ENCODE data around the gene PJVK. TPM values are rescaled to one million over a fixed set of nuclear protein-coding genes. Genes with fewer than 3 reads are reported as not detected.

The PJVK gene
- total RNA-seq, 2 experiments from 2014 or later = 4.0 to 6.9 TPM

DNA sequence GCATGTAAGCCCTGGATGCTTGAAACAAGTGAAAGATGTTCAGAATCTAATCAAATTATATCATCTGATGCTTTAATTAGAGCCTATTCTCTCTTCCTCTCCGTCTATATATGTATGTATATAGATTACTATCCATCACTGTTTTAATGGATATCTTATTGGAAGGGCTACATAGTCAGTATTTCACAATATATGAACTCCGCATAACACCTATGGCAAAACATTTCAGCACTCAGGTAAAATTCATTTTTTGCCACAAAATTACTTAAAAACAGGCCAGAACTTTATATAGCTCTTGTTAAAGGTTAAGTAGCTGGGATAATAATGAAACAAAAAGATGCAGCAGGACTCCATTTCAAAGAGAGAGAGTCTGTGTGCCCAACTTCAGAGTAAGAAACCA is 1.2 kb downstream of the PJVK start:
- Histone ChIP-seq H3K4me2 (ENCODE audit: low read length) (no peak overlapping the region), H3K9me2 (ENCODE audit: insufficient read depth, low read length) (no peaks in the 10 kb centered on the region), H4K20me1 (ENCODE audit: insufficient read depth, low read length) (peaks cover 8% of the 10 kb centered on the region; the same call in 1 of the 2 replicates), H3K4me3 (ENCODE audit: low read depth, low read length, poor library complexity, severe bottlenecking) (no peak overlapping the region), H3K36me3 (ENCODE audit: insufficient read depth, low read length) (peaks cover 15% of the 10 kb centered on the region), H3K27ac (ENCODE audit: low read depth, low read length, poor library complexity, severe bottlenecking) (no peak overlapping the region), H3K9me3 (ENCODE audit: low read length) (no peaks in the 10 kb centered on the region), H3K79me2 (ENCODE audit: insufficient read depth, low read depth, low read length) (peaks cover 29% of the 10 kb centered on the region), H3K4me1 (ENCODE audit: insufficient read depth, low read length, poor library complexity, severe bottlenecking) (peaks cover 23% of the 10 kb centered on the region), H2AFZ (ENCODE audit: low read length) (no peak overlapping the region)
- no peak for DNase-seq (ENCODE audit: low spot score)
- intact Hi-C loops (cut with micrococcal nuclease; ENCODE audit: unreplicated experiment) = loop anchor here (10.0 kb wide), 1 partner anchor 1188 kb away; the partner anchor contains the start of gene NFE2L2
- TF ChIP-seq, protein P1, sequence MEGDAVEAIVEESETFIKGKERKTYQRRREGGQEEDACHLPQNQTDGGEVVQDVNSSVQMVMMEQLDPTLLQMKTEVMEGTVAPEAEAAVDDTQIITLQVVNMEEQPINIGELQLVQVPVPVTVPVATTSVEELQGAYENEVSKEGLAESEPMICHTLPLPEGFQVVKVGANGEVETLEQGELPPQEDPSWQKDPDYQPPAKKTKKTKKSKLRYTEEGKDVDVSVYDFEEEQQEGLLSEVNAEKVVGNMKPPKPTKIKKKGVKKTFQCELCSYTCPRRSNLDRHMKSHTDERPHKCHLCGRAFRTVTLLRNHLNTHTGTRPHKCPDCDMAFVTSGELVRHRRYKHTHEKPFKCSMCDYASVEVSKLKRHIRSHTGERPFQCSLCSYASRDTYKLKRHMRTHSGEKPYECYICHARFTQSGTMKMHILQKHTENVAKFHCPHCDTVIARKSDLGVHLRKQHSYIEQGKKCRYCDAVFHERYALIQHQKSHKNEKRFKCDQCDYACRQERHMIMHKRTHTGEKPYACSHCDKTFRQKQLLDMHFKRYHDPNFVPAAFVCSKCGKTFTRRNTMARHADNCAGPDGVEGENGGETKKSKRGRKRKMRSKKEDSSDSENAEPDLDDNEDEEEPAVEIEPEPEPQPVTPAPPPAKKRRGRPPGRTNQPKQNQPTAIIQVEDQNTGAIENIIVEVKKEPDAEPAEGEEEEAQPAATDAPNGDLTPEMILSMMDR (conservative IDR thresholded peaks at IDR 0.05; ENCODE audit: low read length) = no peak
- no peak for TF ChIP-seq EZH2phosphoT487 (IDR thresholded peaks at IDR 0.05; ENCODE audit: borderline replicate concordance, low read depth, low read length)
- CTCF ChIA-PET (ENCODE audit: unreplicated experiment) = no interaction called here
- no TSS peak for BruUV-seq (replicated peaks)
- POLR2A ChIA-PET = interaction anchor here (0.7 kb wide), 1 partner anchor 1397 kb away, joined by 3 read pairs; no protein-coding TSS in a partner anchor

DNA sequence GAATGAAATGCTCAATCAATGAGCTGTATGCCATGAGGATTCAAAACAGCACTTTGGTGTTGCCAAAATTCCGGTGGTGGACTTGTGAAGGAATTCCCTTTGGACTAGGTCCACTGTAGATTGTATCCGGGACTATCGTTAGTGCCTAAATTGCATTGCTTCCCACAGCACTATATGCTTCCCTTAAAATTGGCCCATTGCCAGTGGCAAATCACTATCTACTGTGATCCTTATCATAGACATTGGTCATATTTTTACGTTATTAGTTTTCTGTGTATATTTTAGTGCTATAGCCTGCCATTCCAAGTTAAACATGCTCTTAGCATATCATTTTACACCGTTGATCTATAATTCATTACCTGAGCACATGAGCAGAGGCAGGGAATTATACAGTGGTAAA is 1.7 kb downstream of the PJVK start:
- H3K4me1 ChIP-seq (ENCODE audit: insufficient read depth, low read length, poor library complexity, severe bottlenecking) = peaks cover 22% of the 10 kb centered on the region
- CTCF ChIA-PET (ENCODE audit: unreplicated experiment) = no interaction called here
- no peak overlapping the region for H3K27ac ChIP-seq (ENCODE audit: low read depth, low read length, poor library complexity, severe bottlenecking)
- no TSS peak for BruUV-seq (replicated peaks)
- H3K79me2 ChIP-seq (ENCODE audit: insufficient read depth, low read depth, low read length) = peaks cover 24% of the 10 kb centered on the region
- no peaks in the 10 kb centered on the region for H3K9me3 ChIP-seq (ENCODE audit: low read length)
- intact Hi-C loops (cut with micrococcal nuclease; ENCODE audit: unreplicated experiment) = loop anchor here (10.0 kb wide), 1 partner anchor 1188 kb away; the partner anchor contains the start of gene NFE2L2
- peaks cover 8% of the 10 kb centered on the region; the same call in 1 of the 2 replicates for H4K20me1 ChIP-seq (ENCODE audit: insufficient read depth, low read length)
- H3K4me2 ChIP-seq (ENCODE audit: low read length) = no peak overlapping the region
- no peak overlapping the region for H2AFZ ChIP-seq (ENCODE audit: low read length)
- TF ChIP-seq, protein P1 (conservative IDR thresholded peaks at IDR 0.05; ENCODE audit: low read length) = no peak
- TF ChIP-seq EZH2phosphoT487 (IDR thresholded peaks at IDR 0.05; ENCODE audit: borderline replicate concordance, low read depth, low read length) = no peak
- no peaks in the 10 kb centered on the region for H3K9me2 ChIP-seq (ENCODE audit: insufficient read depth, low read length)
- H3K36me3 ChIP-seq (ENCODE audit: insufficient read depth, low read length) = peaks cover 12% of the 10 kb centered on the region
- no peak for DNase-seq (ENCODE audit: low spot score)
- POLR2A ChIA-PET = interaction anchor here (1.1 kb wide), 1 partner anchor 16 kb away, joined by 3 read pairs; no protein-coding TSS in a partner anchor
- H3K4me3 ChIP-seq (ENCODE audit: low read depth, low read length, poor library complexity, severe bottlenecking) = no peak overlapping the region

DNA sequence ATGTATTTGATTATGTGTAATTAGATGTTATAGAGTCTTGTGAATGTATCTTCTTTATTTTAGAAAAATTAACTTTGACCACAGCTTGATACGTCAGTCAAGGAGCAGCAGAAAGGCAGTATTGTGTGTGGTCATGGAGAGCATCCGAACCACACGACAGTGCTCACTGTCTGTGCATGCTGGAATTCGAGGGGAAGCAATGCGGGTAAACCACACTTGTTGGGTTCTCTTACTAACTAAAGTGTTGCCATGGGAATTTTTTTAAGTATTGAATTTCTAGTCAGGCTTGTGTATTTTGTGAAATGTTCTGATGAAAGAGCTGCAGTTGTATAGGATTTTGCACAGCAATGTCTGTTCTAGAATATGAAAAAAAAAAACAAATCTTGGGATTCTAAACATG is 4.8 kb downstream of the PJVK start:
- H3K4me1 ChIP-seq (ENCODE audit: insufficient read depth, low read length, poor library complexity, severe bottlenecking) = peaks cover 6% of the 10 kb centered on the region
- CTCF ChIA-PET (ENCODE audit: unreplicated experiment) = no interaction called here

More for the DNA sequence above, 4.8 kb downstream of the PJVK start:
- POLR2A ChIA-PET = no interaction called here
- Histone ChIP-seq H4K20me1 (ENCODE audit: insufficient read depth, low read length) (no peaks in the 10 kb centered on the region), H3K4me3 (ENCODE audit: low read depth, low read length, poor library complexity, severe bottlenecking) (no peak overlapping the region), H3K9me3 (ENCODE audit: low read length) (no peaks in the 10 kb centered on the region), H3K36me3 (ENCODE audit: insufficient read depth, low read length) (no peaks in the 10 kb centered on the region), H3K9me2 (ENCODE audit: insufficient read depth, low read length) (no peaks in the 10 kb centered on the region), H3K79me2 (ENCODE audit: insufficient read depth, low read depth, low read length) (no peaks in the 10 kb centered on the region), H2AFZ (ENCODE audit: low read length) (no peak overlapping the region), H3K27ac (ENCODE audit: low read depth, low read length, poor library complexity, severe bottlenecking) (no peak overlapping the region), H3K4me2 (ENCODE audit: low read length) (no peak overlapping the region)
- TF ChIP-seq, protein P1 (conservative IDR thresholded peaks at IDR 0.05; ENCODE audit: low read length) = no peak
- TF ChIP-seq EZH2phosphoT487 (IDR thresholded peaks at IDR 0.05; ENCODE audit: borderline replicate concordance, low read depth, low read length) = no peak
- intact Hi-C loops (cut with micrococcal nuclease; ENCODE audit: unreplicated experiment) = loop anchor here (10.0 kb wide), 1 partner anchor 1191 kb away; the partner anchor contains the start of gene NFE2L2
- no TSS peak for BruUV-seq (replicated peaks)
- DNase-seq (ENCODE audit: low spot score) = no peak

Data from OCI-LY7 (cell line).